Immature natural killer cell (primary cell): ENCODE data around the gene PPP1R16B. TPM values are rescaled to one million over a fixed set of nuclear protein-coding genes. Genes with fewer than 3 reads are reported as not detected.

Experiments
- DNase-seq, 3 donors: peaks; one replicate each; pipeline ENCODE4 v3.0.0; 2022; ENCODE audit warnings: mixed read lengths in 1 of 3
- H3K27ac Mint-ChIP-seq, 6 donors: one replicate each; pipeline ENCODE4 v1.8.0; 2020; ENCODE audit warnings: mixed read lengths in 6 of 6, mild to moderate bottlenecking in 5 of 6, inconsistent platforms in 4 of 6, moderate library complexity in 3 of 6
- H3K27me3 Mint-ChIP-seq, 3 donors: one replicate each; pipeline ENCODE4 v1.8.0; 2020 to 2021; ENCODE audit warnings: low read depth in 3 of 3, mild to moderate bottlenecking in 3 of 3, mixed read lengths in 3 of 3, moderate library complexity in 3 of 3, inconsistent platforms in 1 of 3
- H3K36me3 Mint-ChIP-seq, 3 donors: one replicate each; pipeline ENCODE4 v1.8.0; 2020; ENCODE audit warnings: mixed read lengths in 3 of 3, inconsistent platforms in 2 of 3, mild to moderate bottlenecking in 2 of 3
- H3K4me1 Mint-ChIP-seq, 2 donors: one replicate each; pipeline ENCODE4 v1.8.0; 2020; ENCODE audit warnings: inconsistent platforms in 2 of 2, mild to moderate bottlenecking in 2 of 2, mixed read lengths in 2 of 2, moderate library complexity in 1 of 2
- H3K4me3 Mint-ChIP-seq, 5 donors: one replicate each; pipeline ENCODE4 v1.8.0; 2020; ENCODE audit warnings: mild to moderate bottlenecking in 5 of 5, mixed read lengths in 5 of 5, inconsistent platforms in 3 of 5, moderate library complexity in 3 of 5
- H3K9me3 Mint-ChIP-seq, 6 donors: one replicate each; pipeline ENCODE4 v1.8.0; 2020; ENCODE audit warnings: mild to moderate bottlenecking in 6 of 6, mixed read lengths in 6 of 6, inconsistent platforms in 4 of 6, moderate library complexity in 3 of 6
- polyA plus RNA-seq, 3 donors: library from polyadenylated mRNA; unstranded; fragments of 300-500 nt; fragmentation: Illumina TruSeq; gene quantifications; one replicate each; pipeline ENCODE4 v1.2.3, GENCODE V29; 2021

Gene PPP1R16B
- polyA plus RNA-seq, 3 donors from 2014 or later = 23.6 to 42.8 (median 24.9) TPM

DNA sequence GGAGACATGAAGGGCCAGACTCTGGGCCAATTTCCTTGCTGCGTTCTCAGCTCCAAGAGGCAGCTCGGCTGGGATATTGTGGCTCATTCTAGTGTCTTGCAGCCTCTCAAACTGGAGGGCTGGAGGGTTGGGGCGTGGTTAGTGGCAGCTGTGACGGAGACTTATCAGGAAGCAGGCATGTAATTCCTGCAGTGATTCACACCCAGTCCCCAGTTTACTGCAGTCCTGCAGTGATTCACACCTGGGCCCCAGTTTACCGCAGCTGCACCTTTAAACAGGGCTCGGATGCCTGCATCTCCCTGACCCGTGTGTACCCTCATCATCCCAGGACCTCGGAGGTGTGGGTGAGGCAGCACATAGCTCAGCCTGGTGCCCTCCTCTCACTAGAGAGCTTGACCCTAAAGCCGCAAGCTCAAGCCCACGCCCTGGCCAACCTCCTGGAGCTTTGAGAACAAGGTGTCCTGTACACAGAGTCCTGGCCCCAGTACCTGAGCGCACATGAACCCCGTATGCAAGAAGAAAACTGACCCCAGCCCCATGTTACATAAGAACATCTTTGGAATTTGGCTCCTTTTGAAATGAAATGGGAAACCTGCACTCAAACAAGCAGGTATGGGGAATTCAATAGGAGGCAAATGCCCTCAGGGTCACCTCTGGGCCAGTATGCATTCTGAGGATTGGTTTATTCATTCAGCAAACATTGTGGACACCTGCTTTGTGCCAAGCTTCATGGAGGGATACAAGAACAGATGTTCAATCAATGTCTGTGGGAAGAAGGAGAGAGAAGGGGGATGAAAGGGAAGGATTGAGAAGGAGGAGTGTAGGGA lies 65.4 kb downstream of the PPP1R16B start:
- Mint-ChIP-seq H3K27ac (peak overlapping the region; percentile 83 to 100 (median 98)), H3K4me1 (peaks cover 85 to 98% of the 10 kb centered on the region in 2 donors), H3K4me3 (peak overlapping the region; percentile 57 to 81 (median 67)), H3K27me3 (peaks cover 29 to 39% (median 38%) of the 10 kb centered on the region in 3 donors), H3K9me3 (no peaks in the 10 kb centered on the region), H3K36me3 (no peaks in the 10 kb centered on the region)
- DNase-seq = peak in 2 of 3 donors; percentile 20 to 31

DNA sequence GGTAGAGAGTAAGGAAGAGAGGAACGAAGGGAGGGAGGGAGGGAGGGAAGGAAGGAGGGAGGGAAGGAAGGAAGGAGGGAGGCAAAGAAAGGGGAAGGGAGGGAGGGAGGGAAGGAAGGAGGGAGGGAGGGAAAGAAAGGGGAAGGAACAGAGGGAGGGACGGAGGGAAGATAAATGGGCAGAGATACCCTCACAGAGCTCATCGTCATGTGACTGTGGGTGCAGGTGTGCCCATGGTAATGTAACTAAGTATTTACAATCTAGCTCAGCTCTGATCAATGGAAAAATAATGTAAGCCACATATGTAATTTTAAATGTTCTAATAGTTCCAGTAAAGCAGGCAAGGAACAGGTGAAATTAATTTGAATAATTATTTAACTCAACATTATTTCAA lies 66.1 kb downstream of the PPP1R16B start:
- DNase-seq = no peak
- Mint-ChIP-seq H3K27me3 (peaks cover 31 to 43% (median 41%) of the 10 kb centered on the region in 3 donors), H3K27ac (peak overlapping the region; percentile 83 to 100 (median 100)), H3K36me3 (no peaks in the 10 kb centered on the region), H3K9me3 (no peaks in the 10 kb centered on the region), H3K4me1 (peaks cover 85 to 98% of the 10 kb centered on the region in 2 donors), H3K4me3 (peak overlapping the region in 3 of 5 donors; percentile 59 to 81 (median 75))

GRCh38 chr20:38872036-38872435 lies 66.5 kb downstream of the PPP1R16B start:
- peak overlapping the region; percentile 97 to 100 (median 100) for H3K27ac Mint-ChIP-seq
- H3K9me3 Mint-ChIP-seq = no peaks in the 10 kb centered on the region
- H3K27me3 Mint-ChIP-seq = peaks cover 31 to 43% (median 41%) of the 10 kb centered on the region in 3 donors
- DNase-seq = no peak
- H3K4me1 Mint-ChIP-seq = peaks cover 83 to 98% of the 10 kb centered on the region in 2 donors
- no peaks in the 10 kb centered on the region for H3K36me3 Mint-ChIP-seq
- peak overlapping the region; percentile 73 to 89 (median 85) for H3K4me3 Mint-ChIP-seq

GRCh38 chr20:38872491-38873049 lies 67.1 kb downstream of the PPP1R16B start:
- Mint-ChIP-seq H3K4me3 (peak overlapping the region; percentile 73 to 89 (median 85)), H3K4me1 (peaks cover 82 to 98% of the 10 kb centered on the region in 2 donors), H3K36me3 (peaks cover 0 to 2% (median 0%) of the 10 kb centered on the region in 3 donors), H3K27ac (peak overlapping the region; percentile 97 to 100 (median 100)), H3K9me3 (no peaks in the 10 kb centered on the region), H3K27me3 (peaks cover 32 to 43% (median 41%) of the 10 kb centered on the region in 3 donors)
- no peak for DNase-seq

- Mint-ChIP-seq H3K36me3 (peaks cover 0 to 3% (median 0%) of the 10 kb centered on the region in 3 donors), H3K4me1 (peaks cover 83 to 98% of the 10 kb centered on the region in 2 donors), H3K9me3 (no peaks in the 10 kb centered on the region), H3K27me3 (peaks cover 33 to 43% (median 43%) of the 10 kb centered on the region in 3 donors), H3K4me3 (peak overlapping the region; percentile 73 to 89 (median 85)), H3K27ac (peak overlapping the region; percentile 97 to 100 (median 100))
- DNase-seq = peak; percentile 96
These were observed 67.6 kb downstream of the PPP1R16B start for GRCh38 chr20:38873050-38873581.

GRCh38 chr20:38874460-38875174 lies 69.1 kb downstream of the PPP1R16B start:
- no peaks in the 10 kb centered on the region for H3K9me3 Mint-ChIP-seq
- H3K36me3 Mint-ChIP-seq = peaks cover 0 to 3% (median 0%) of the 10 kb centered on the region in 3 donors
- H3K4me1 Mint-ChIP-seq = peaks cover 85 to 100% of the 10 kb centered on the region in 2 donors
- peak overlapping the region; percentile 72 to 89 (median 85) for H3K4me3 Mint-ChIP-seq
- peak; percentile 57 to 62 (median 60) for DNase-seq
- peak overlapping the region; percentile 97 to 100 (median 100) for H3K27ac Mint-ChIP-seq
- peaks cover 31 to 45% (median 41%) of the 10 kb centered on the region in 3 donors for H3K27me3 Mint-ChIP-seq

- Mint-ChIP-seq H3K36me3 (peaks cover 0 to 3% (median 0%) of the 10 kb centered on the region in 3 donors), H3K9me3 (no peaks in the 10 kb centered on the region), H3K27ac (peak overlapping the region; percentile 97 to 100 (median 100)), H3K4me3 (peak overlapping the region; percentile 72 to 89 (median 85)), H3K27me3 (peaks cover 31 to 45% (median 41%) of the 10 kb centered on the region in 3 donors), H3K4me1 (peaks cover 86 to 100% of the 10 kb centered on the region in 2 donors)
- DNase-seq = peak; percentile 93 to 94 (median 93)
These were observed 69.9 kb downstream of the PPP1R16B start for GRCh38 chr20:38875175-38875993.

GRCh38 chr20:38877483-38877882 lies 72.0 kb downstream of the PPP1R16B start:
- DNase-seq = no peak
- H3K4me3 Mint-ChIP-seq = peak overlapping the region in 2 of 5 donors; percentile 15 to 43
- H3K9me3 Mint-ChIP-seq = no peaks in the 10 kb centered on the region
- peaks cover 30 to 39% (median 38%) of the 10 kb centered on the region in 3 donors for H3K27me3 Mint-ChIP-seq
- H3K4me1 Mint-ChIP-seq = peaks cover 90 to 100% of the 10 kb centered on the region in 2 donors
- peak overlapping the region; percentile 65 to 100 (median 93) for H3K27ac Mint-ChIP-seq
- H3K36me3 Mint-ChIP-seq = peaks cover 0 to 3% (median 0%) of the 10 kb centered on the region in 3 donors

GRCh38 chr20:38878866-38879265 lies 73.4 kb downstream of the PPP1R16B start:
- no peak overlapping the region for H3K4me3 Mint-ChIP-seq
- H3K9me3 Mint-ChIP-seq = no peaks in the 10 kb centered on the region
- peak overlapping the region; percentile 55 to 100 (median 88) for H3K27ac Mint-ChIP-seq
- peaks cover 0 to 3% (median 0%) of the 10 kb centered on the region in 3 donors for H3K36me3 Mint-ChIP-seq
- no peak for DNase-seq
- peaks cover 90 to 100% of the 10 kb centered on the region in 2 donors for H3K4me1 Mint-ChIP-seq
- H3K27me3 Mint-ChIP-seq = peaks cover 21 to 29% (median 26%) of the 10 kb centered on the region in 3 donors

DNA sequence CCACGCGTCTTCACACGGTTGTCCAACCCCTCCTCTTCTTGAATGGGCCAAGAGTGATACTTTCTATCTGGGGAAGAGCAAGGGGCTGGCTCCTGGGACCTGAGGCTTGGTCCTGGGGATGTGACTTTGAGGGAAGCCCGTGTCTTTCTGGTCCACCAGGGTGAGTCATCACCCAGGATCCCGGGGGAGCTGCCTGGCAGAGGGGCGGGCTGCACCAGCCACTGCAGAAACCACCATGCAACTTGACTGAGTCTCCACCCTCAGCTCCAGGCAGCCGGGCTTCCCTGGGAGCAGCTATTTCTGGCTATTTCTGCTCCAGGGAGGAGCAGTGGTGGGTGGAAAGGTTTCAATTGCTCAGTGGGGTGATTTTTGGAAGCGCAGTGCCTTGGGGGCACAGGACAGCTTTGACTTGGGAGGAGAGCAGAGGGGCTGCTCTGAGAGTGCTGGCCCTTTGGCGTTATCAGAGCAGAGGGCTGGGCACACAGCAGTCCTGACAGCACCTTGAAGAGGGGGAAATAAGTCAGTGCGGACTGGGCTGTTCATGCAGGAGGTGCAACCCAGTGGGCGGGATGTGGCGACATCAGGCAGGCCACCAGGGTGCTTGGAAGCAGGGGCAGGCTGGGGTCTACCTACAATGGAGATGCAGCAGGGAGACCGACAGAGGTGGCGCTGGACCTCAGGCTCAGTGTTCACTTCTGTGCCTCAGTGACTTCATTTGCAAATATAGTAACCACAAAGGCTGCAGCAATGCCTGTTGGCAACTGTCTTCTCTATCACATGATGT lies 75.6 kb downstream of the PPP1R16B start:
- peaks cover 5 to 7% (median 6%) of the 10 kb centered on the region in 3 donors for H3K27me3 Mint-ChIP-seq
- peak overlapping the region in 2 of 5 donors; percentile 26 to 75 for H3K4me3 Mint-ChIP-seq
- H3K36me3 Mint-ChIP-seq = peaks cover 0 to 3% (median 0%) of the 10 kb centered on the region in 3 donors
- H3K4me1 Mint-ChIP-seq = peaks cover 75 to 84% of the 10 kb centered on the region in 2 donors
- DNase-seq = no peak
- no peaks in the 10 kb centered on the region for H3K9me3 Mint-ChIP-seq
- peak overlapping the region; percentile 94 to 100 (median 97) for H3K27ac Mint-ChIP-seq

DNA sequence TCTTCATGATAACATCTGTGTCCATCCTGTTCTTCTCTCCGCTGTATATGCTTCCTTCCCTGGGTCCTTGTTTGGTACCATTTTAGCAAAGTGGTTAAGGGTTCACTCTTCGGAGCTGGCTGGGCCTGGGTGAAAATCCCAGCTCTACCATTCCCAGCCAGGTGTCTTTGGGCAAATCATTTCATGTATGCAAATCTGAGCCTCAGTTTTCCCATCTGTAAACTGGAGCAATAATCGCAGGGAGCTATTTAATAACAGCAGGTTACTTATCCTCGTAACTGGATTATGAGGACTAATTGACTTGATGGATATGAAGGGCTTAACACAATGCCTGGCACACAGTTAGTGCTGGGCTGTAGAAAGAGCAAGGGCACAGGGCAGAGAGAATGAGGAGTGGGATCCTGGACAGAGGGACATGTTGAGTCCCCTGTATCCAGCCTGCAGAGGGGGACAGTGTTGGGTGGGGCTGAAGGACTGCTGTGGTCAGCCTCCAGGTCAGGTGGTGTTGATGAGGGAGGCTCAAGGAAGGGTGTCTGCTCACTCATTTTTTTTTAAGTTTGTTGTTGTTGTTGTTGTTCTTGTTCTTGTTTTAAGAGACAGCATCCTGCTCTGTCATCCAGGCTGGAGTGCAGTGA lies 76.4 kb downstream of the PPP1R16B start:
- no peak for DNase-seq
- H3K4me3 Mint-ChIP-seq = peak overlapping the region in 4 of 5 donors; percentile 2 to 75 (median 57)
- peaks cover 72 to 82% of the 10 kb centered on the region in 2 donors for H3K4me1 Mint-ChIP-seq
- H3K36me3 Mint-ChIP-seq = peaks cover 0 to 3% (median 0%) of the 10 kb centered on the region in 3 donors
- H3K27ac Mint-ChIP-seq = peak overlapping the region; percentile 94 to 100 (median 97)
- H3K27me3 Mint-ChIP-seq = peaks cover 2 to 7% (median 3%) of the 10 kb centered on the region in 3 donors
- no peaks in the 10 kb centered on the region for H3K9me3 Mint-ChIP-seq
